Right lobe of liver (tissue), 4 donors: Measurements from ENCODE around the gene BIVM.

Experiments
- POLR2A ChIP-seq: fragments of 450-650 bp; IDR thresholded peaks from one replicate; pipeline ENCODE4 v1.6.1; 2017; ENCODE audit warnings: antibody characterized with exemption, mild to moderate bottlenecking
- TF ChIP-seq, protein P1 (sequence below), 4 donors: fragments of 200-600 bp in 3 of 4; fragments of 450-650 bp in 1 of 4; IDR thresholded peaks; one replicate each; pipeline versions ENCODE4 v1.5.1 to v1.8.0; 2016 to 2022; ENCODE audit warnings: antibody characterized with exemption in 4 of 4, mild to moderate bottlenecking in 2 of 4
- donor health status: DM: no; HTN: no; CAD: no.
- donor health status: DM: no; HTN: no; CAD: no.
- donor health status: DM: no; HTN: yes; CAD: no.

DNA sequence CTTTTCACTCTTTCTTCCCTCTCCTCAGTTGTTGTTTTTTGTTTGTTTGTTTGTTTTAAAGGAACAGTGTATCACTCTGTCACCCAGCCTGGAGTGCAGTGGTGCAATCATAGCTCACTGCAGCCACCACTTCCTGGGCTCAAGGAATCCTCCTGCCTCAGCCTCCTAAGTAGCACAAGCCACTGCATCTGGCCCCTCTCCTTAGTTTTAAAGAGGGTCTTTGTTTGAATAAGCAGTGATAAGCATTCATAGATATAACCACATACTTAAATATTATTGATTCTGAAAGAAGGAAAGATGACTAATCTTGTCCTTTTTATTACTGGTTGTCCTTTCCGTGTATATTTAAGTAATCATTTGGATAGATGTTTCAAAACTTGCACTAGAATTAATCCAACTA lies 73.6 kb downstream of the BIVM start:
- TF ChIP-seq, protein P1, sequence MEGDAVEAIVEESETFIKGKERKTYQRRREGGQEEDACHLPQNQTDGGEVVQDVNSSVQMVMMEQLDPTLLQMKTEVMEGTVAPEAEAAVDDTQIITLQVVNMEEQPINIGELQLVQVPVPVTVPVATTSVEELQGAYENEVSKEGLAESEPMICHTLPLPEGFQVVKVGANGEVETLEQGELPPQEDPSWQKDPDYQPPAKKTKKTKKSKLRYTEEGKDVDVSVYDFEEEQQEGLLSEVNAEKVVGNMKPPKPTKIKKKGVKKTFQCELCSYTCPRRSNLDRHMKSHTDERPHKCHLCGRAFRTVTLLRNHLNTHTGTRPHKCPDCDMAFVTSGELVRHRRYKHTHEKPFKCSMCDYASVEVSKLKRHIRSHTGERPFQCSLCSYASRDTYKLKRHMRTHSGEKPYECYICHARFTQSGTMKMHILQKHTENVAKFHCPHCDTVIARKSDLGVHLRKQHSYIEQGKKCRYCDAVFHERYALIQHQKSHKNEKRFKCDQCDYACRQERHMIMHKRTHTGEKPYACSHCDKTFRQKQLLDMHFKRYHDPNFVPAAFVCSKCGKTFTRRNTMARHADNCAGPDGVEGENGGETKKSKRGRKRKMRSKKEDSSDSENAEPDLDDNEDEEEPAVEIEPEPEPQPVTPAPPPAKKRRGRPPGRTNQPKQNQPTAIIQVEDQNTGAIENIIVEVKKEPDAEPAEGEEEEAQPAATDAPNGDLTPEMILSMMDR (IDR thresholded peaks at IDR 0.05) = no peak
- no peak for TF ChIP-seq POLR2A
